Activated T-cell treated with anti-CD3 and anti-CD28 coated beads for 4 hours (primary cell): ENCODE data around the gene RNH1.

Experiments used
- DNase-seq: peaks from one replicate; pipeline ENCODE4 v3.0.0-alpha.2; 2020

Gene RNH1

DNA sequence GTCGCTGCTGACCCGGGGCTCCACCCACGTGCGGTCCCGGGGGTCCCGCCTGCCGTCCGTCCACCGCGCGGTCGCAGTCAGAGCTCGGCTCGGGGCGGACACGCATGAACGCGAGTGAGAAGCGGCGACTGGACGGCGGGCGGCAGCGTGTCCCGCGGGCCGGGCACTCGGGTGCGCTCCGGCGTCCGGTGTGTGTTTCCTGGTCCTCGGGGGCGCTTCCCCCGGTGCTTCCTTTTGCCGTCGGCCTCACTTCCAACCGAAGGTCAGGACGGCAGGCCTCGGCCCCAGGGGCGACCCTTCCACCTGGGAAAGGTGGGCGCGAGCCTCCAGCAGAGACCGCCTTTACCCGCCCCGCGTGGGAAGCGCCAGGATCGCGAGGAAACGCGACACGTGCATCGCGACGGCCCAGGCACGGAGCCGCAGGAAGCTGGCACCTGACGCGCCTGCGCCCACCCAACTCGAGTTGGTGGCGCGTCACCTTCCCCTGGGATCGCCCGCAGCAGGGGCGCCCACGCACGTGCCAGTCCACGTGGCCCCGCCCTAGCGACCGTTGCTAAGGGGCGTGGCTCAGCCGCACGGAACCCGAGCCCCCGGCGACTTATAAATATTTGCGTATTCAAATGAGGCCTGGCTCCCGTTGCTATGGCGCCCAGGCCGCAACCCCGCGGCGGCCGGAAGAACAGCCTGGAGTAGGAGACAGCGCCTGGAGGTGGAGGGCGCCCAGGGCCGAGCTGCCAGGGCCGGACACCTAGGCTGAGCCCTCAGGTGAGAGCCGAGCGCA, 30.0 kb upstream of the RNH1 start, which contains the start of gene LRRC56:
Gene LRRC56, plus strand, starts transcription at position 687 of the 781 bp plus-strand sequence. CDS start 3,158 bp downstream, outside the sequence.
- DNase-seq: peak; percentile 92

DNA sequence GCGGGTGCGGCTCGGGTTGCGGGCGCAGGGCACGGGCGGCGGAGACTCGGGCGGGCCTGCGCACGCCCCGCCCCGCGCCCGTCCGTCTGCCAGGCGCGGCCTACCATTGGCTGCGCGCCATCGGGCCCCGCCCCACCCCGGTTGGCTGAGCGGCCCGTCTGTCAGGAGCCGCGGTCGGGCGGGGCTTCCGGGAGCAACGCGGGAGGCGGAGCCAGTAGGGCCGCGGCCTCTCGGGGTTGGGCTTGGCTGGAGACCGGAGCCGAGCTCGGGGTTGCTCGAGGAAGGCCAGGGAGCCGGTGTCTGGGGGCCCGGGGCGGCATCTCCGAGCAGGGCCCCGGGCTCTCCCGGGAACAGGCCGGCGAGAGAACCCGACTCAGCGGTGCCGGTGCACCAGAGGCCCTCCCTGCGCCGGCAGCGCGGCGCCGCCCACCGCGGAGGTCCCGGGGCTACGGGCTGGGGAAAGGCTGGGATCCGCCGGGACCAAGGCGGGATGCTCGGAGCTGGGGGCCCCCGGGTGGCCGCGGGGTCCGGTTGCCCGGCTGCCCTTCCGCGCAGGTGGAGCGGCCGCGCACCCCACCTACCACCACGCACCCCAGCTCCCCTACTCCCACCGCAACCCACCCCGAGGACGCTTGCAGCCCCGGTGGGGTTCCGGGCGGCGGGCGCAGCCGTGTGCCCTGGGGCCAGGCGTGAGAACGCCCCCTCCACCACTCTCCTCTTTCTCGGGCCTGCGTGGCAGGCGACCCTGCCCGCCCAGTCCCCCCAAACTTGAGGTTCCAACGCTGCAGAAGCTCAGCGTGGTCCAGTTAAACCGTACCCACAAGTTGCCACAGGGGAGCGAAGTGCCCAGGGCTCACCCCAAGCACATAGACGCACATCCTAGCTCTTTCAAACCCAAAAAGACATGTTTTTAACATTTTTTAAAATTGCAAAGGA, 28.7 kb upstream of the RNH1 start, which contains the start of gene HRAS:
Gene HRAS, minus strand, starts transcription at position 58 of the 936 bp plus-strand sequence.
- peak; percentile 92 for DNase-seq

DNA sequence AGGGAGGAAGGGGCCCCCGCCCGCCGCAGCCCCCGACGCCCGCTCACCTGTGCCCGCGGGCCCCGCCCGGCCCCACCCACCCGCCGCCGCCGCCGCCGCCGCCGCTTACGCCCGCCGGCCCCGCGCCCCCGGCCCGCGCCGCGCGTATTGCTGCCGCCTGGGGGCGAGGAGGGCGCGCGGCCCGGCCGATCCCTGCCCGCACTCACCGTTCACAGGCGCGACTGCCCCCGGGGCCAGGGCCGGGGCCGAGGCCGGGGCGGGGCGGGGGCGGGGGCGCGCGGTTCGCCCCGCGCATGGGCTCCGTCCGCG, 28.1 kb upstream of the RNH1 start:
- DNase-seq: no peak

DNA sequence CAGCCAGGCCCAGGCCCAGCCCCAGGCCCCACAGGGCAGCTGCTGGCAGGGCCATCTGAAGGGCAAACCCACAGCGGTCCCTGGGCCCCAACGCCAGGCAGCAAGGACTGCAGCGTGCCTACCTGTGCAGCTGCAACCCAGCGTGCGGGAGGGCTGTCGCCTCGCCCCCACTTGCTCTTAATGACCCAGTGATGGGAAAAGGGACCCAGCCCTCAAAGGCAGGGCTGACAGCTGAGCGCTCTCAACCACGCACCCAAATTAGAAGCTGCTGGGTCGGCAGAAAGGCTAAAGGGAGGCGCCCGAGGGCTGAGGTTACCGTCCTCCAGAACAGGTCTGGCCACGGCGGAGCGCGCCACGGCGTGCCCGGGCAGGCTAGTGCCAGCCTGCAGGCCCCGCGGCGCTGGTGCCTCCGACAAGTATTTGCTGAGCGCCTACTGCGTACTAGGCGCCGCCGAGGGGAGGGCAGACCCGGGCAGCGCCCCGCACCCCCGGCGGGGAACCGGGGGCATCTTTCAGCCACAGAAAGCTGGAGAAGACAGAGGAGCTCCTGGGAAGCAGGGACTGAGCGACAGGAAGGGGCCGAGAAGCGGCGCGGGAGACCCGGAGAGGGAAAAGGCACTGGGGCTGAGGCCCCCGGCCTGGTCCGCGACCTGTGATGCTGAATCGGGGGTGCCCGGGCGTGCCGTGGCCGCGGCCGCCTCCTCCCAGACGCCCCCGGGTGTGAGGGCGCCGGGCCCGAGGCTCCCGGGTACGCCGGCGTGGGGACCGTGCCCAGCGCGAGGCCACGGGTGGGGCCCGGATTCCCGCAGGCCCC, 27.6 kb upstream of the RNH1 start:
- DNase-seq: no peak

DNA sequence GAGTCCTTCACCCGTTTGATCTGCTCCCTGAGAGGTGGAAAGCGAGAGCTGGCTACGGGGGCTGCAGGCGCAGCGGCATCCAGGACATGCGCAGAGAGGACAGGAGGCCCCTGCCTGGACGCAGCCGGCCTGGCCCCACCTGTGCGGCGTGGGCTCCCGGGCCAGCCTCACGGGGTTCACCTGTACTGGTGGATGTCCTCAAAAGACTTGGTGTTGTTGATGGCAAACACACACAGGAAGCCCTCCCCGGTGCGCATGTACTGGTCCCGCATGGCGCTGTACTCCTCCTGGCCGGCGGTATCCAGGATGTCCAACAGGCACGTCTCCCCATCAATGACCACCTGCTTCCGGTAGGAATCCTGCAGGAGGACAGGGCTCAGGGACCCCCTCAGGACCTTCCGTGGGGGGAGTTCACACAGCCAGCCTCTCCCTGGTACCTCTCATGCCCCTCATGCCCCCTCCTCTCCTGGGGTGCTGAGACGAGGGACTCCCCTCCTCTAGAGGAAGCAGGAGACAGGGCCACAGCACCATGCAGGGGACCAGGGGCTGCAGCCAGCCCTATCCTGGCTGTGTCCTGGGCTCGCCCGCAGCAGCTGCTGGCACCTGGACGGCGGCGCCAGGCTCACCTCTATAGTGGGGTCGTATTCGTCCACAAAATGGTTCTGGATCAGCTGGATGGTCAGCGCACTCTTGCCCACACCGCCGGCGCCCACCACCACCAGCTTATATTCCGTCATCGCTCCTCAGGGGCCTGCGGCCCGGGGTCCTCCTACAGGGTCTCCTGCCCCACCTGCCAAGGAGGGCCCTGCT, 26.7 kb upstream of the RNH1 start:
- DNase-seq: no peak

DNA sequence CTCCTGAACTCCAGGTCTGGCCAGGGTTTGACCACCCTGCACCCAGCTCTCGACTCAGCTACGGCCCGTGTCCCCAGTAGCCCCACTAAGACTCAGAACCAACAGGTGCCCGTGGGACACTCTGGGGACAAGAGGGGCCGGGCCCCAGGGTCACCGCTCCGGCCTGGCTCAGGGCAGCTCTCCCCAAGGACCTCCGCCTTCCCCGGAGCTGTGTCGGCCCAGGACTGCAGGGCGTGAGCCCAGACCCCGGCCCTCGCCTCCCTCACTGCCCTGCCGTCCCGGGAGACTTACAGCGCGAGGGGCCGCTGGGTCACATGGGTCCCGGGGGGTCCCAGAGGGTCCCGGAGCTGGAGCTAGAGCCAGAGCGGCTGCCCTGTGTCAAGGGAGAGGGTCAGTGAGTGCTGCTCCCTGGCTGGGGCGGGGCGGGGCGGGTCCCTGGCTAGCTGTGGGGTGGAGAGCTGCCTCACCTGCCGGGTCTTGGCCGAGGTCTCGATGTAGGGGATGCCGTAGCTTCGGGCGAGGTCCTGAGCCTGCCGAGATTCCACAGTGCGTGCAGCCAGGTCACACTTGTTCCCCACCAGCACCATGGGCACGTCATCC, 26.0 kb upstream of the RNH1 start:
- no peak for DNase-seq

DNA sequence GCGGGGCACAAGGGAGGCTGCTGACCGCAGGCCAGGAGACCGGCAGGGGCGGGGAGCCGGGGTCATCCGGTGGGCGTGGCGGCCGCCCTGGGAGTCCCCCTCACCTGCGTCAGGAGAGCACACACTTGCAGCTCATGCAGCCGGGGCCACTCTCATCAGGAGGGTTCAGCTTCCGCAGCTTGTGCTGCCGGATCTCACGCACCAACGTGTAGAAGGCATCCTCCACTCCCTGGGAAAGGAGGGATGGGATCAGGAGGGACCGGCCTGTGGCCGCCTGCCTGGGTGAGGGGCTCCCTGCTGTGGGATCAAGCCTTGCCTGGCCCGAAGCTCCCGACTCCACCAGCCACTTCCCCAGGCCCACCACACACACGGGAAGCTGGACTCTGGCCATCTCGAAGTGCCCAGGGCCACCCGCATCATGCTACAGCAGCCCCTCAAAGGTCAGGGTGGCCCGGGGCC, 25.5 kb upstream of the RNH1 start:
- no peak for DNase-seq

DNA sequence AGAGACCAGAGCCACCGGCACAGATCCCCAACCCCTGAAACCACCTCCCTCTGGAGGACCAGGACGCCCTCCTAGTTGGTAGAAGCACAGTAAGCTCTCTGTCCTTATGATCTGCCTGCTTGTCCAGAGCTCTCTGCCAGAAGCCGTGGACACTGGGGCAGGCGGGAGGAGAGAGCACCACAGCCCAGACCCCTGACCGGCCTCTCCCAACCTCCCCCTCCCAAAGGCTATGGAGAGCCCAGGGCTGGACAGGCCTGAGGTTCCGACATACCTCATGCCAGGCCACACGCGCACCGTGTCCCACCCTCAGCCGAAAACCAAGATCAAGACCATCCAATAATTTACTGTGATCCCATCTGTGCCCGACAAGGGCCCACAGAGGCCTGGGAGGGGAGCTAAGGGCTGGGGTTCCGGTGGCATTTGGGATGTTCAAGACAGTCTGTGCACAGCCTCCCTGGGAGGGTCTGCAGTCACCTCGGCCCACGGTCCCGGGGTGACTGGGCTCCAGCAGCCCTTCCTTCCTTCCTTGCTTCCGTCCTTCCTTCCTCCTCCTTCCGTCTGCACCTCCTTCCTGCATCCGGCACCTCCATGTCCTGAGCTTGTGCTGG, 25.0 kb upstream of the RNH1 start:
- no peak for DNase-seq

DNA sequence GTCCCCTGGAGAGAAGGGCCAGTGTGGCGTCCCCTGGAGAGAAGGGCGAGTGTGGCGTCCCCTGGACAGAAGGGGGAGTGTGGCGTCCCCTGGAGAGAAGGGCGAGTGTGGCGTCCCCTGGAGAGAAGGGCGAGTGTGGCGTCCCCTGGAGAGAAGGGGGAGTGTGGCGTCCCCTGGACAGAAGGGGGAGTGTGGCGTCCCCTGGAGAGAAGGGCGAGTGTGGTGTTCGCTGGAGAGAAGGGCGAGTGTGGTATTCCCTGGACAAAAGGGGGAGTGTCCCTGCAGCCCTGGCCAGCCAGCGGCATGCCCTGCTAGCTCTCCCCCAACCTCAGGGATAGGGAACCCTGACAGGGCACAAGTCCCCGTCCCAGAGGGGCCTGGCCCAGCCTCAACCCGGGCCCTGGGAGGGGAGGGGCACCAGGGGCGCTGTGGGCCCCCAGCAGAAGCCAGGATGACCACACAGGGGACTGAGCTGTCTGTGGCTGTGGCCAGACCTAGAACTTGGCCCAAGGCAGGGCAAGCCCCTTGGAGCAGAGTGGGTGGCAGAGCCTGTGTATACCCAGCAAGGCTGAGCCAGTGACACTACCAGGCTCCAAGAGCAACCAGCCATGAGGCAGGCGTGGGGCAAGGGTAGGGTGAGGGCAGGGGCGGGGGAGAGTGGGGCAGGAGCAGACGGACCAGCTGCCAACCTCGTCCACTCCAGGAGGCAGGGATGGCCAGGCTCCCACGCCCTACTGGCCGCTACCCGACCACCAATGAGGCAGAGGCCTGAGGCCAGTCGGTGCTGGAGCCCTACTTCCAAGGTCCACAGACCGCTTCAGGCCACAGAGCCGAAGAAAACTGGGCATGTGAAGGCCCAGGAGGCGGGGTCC, 24.2 kb upstream of the RNH1 start:
- no peak for DNase-seq

DNA sequence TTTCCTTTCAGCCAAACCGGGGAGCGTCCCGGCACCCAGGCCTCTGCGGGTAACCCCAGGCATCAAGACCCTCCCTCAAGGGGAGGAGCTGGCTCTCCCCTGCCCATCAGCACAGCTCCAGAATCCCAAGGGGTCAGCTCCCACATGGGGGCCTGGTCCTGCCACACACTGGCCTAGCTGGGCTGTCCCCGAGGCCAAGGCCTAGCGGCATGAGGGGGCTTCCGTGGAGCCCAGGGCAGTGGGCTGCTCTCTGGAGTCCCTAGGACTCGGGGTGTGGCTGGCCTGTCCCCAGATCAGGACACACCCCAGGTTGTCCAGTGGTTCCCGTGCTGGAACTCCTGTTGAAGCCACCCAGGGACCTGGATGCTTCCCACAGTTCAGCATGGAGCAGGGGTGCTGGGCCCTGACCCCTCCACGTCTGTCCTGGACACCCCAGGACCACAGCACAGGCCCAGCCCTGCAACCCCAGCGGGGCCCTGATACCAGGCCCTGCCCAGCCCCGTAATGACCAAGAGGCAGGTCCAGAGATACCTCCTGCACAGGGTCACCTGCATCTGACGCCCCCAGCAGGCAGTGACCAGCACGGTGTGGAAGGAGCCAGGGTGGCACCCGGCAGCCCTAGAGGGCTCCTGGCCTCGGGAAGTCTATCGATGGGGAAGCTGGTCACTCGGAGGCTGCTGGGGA, 22.8 kb upstream of the RNH1 start:
- DNase-seq: no peak

DNA sequence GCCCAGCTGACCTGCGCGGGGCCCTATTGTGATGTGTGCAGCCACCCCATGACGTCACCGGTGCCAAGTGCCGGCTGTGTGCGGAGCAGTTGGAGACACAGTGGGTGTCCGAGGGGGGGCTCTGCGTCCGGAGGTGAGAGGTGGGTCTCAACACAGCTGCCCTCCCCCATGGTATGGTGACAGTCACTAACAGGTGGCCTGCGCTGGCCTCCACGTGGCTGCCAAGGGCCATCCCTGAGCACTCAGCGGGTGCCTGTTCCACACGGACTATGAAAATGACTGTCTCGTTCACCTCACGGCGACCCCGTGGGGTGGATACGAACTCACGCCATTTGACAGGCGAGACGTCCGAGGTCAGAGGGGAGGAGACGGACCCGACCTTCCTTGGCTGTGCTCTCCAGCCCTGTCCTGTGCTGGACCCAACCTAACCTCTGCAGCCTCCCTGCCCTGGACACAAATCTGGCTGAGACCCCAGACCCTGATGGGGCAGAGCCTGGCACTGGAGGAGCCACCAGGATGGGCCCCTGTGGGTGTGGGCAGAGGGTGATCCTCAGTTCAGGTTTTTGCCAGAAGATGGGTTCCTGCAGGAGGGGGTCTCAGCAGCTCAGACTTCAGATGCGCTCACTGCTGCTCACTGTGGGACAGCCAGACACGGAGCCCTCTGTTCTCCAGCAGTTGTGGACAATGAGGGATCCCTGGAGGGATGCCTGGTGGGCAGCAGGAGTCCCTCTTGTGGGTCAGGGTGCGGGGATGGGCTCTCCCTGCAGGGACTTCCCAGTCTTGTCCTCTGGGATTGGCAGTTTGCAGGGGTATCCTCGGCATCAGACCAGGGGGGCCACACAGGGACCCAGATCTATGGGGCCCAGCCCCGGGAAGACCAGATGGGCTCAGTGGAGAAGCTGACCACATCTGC, 22.0 kb upstream of the RNH1 start:
- no peak for DNase-seq

DNA sequence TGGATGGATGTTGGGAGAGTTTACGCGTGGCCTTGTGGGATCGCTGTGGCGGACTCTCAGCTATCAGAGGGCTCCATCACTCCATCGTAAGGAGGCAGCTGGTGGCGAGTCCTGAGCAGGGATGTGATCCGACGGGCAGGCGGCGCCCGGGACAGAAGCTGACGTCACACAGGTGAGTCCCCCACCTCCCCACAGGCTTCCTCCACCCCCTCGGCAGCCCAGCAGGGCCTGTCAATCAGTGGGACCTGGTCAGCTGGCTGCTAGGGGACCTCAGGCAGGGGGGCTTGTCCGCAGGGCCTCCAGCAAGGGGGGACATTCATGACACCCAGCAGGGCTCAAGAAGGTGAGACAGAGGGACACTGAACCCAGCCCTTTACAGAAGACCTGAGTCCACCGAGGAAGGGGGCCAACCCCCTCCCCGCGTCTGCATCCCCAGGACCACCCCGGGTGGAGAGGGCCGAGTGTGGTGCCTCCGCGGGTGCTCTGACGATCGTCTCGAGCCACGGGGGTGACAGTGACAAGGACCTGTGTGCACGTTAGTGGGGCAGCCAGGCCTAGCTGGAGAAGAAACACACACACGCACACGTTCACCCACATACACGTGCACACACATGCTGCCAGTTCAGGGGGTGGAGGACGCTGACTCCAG, 21.2 kb upstream of the RNH1 start:
- DNase-seq: no peak

DNA sequence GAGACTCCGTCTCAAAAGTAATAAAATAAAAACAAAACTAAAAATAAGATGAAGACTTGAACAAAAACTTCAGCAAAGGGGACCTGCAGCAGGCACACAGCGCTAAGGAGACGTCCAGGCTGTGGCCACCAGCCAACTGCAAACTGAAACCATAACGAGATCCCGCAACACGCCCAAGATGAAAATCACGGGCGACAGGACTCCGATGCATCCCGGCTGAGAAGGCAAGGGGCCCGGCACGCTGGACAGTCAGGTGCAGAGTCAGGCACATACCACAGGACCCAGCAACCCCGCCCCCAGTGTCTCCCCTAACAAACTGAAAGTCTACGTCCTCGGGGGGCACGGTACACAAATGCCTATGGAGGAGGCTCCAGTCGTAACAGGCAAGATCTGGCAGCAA, 19.1 kb upstream of the RNH1 start:
- DNase-seq: no peak

DNA sequence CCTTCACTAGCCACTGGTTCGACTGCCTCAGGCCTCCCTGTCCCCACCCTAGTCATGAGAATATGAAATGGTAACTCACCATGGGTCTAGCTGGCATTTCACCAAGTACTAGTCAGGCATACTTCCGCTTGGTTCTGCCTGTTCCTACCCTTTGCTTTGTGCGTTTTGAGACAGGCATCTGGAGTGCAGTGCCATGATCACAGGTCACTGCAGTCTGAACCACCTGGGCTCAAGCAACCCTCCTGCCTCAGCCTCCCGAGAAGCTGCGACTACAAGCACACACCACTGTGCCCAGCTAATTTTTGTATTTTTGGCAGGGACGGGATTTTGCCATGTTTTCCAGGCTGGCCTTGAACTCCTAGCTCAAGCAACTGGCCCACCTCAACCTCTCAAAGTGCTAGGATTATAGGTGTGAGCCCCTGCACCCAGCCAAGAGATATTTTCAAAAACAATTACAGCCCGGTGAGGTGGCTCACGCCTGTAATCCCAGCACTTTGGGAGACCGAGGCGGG, 14.2 kb upstream of the RNH1 start:
- no peak for DNase-seq

DNA sequence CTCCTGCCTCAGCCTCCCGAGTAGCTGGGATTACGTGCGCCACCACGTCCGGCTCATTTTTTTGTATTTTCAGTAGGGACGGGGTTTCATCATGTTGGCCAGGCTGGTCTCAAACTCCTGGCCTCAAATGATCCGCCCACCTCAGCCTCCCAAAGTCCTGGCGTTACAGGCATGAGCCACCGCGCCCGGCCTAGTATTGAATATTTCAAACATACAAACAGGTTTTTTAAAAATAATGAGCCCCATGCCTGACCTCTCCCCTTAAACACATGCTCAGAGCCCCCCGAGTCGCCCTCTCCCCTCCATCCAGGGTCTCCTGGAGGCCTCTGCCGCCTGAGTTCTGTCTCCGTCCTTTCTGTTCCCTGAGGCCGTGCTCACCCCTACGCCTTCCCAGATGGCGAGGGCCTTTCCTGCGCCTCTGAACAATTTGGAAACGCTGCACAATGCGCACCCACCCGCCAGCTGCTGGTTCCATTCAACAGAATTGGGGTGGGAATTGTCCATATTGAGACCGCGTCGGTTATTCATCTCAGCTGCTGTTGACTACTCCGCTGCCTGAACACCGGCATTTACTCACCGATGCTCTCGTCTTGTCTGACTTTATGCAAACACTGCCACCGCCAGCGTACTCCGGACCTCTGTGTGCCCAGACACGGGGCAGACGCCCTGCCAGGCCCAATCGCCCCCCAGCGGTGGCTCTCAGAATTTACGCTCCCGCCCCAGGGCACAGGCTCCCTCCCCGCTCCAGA, 13.6 kb upstream of the RNH1 start:
- no peak for DNase-seq

DNA sequence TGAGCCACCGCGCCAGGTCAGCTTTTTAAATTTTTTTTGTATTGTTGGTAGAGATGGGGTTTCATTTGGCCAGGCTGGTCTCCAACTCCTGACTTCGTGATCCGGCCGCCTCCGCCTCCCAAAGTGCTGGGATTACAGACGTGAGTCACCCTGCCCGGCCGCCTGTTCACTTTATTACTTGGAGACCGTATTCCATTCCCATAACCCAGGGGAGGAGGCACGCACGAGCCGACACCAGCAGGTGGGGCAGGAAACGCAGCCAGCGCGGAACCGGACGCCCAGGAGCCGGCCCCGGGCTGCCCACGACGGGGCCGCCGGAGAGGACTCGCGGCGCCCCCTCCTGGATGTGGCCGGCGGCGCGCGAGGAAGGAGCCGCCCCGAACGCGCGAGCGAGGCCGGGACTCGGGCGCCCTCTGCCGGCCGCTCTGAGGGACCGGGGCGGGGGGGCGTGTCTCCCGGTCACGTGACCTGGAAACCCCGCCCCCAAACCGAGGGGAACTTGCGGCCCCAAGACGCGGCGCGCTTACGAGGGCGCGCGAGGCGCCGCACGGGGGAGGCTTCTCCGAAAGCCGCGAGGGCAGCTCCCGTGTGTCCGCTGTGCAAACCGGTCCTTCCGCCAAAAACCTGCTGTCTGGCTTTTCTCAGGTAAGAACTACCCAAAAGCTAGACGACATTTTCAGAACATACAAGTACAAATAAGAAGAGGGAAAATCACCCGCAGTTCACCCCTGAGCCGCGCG, 11.6 kb upstream of the RNH1 start:
- peak; percentile 84 for DNase-seq
